ENCODE results near the gene PCSK2. TPM values are rescaled to one million over a fixed set of nuclear protein-coding genes. Genes with fewer than 3 reads are reported as not detected.

Gene PCSK2
- total RNA-seq, 4 donors from 2014 or later: under 0.01 to 0.18 (median 0.18) TPM; not detected in 1

GRCh38 chr20:17508756-17509155 lies 281.9 kb downstream of the PCSK2 start:
- no peak for TF ChIP-seq POLR2A (IDR thresholded peaks at IDR 0.05)
- TF ChIP-seq CTCF (IDR thresholded peaks at IDR 0.05): no peak
- Histone ChIP-seq H3K9me3 (no peaks in the 10 kb centered on the region), H3K36me3 (no peaks in the 10 kb centered on the region), H3K4me1 (peaks cover 11 to 27% (median 14%) of the 10 kb centered on the region in 3 donors), H3K4me3 (no peak overlapping the region), H3K27ac (no peak overlapping the region), H3K27me3 (no peaks in the 10 kb centered on the region)
- intact Hi-C loops (cut with DNase I): loop anchor here (10.0 kb wide), 2 partner anchors 106 to 386 kb away; no protein-coding TSS in a partner anchor
- no peak for DNase-seq
- WGBS, 2 donors: 93 to 95% methylated on average over 3 to 8 of the region's 18 CpGs

GRCh38 chr20:17510548-17510947 lies 283.7 kb downstream of the PCSK2 start:
- WGBS, 2 donors: 73 to 76% methylated on average over 4 of the region's 4 CpGs
- no peak for TF ChIP-seq POLR2A (IDR thresholded peaks at IDR 0.05)
- no peak for TF ChIP-seq CTCF (IDR thresholded peaks at IDR 0.05)

GRCh38 chr20:17511401-17511800 lies 284.6 kb downstream of the PCSK2 start:
- DNase-seq: no peak

More at GRCh38 chr20:17510548-17510947, 283.7 kb downstream of the PCSK2 start:
- Histone ChIP-seq H3K27ac (no peak overlapping the region), H3K4me3 (no peak overlapping the region), H3K27me3 (no peaks in the 10 kb centered on the region), H3K36me3 (no peaks in the 10 kb centered on the region), H3K4me1 (peaks cover 6 to 14% (median 8%) of the 10 kb centered on the region in 3 donors), H3K9me3 (no peaks in the 10 kb centered on the region)
- DNase-seq: no peak
- intact Hi-C loops (cut with DNase I): no loop called here

GRCh38 chr20:17513939-17514338 lies 287.1 kb downstream of the PCSK2 start:
- DNase-seq: no peak
- no peak overlapping the region for H3K27ac ChIP-seq
- no peaks in the 10 kb centered on the region for H3K4me1 ChIP-seq
- H3K9me3 ChIP-seq: no peaks in the 10 kb centered on the region
- WGBS, 2 donors: 83 to 100% methylated on average over 1 to 2 of the region's 2 CpGs
- no peak overlapping the region for H3K4me3 ChIP-seq
- H3K27me3 ChIP-seq: no peaks in the 10 kb centered on the region
- no peaks in the 10 kb centered on the region for H3K36me3 ChIP-seq
- TF ChIP-seq POLR2A (IDR thresholded peaks at IDR 0.05) (no peak), CTCF (IDR thresholded peaks at IDR 0.05) (no peak)
- intact Hi-C loops (cut with DNase I): no loop called here

More at GRCh38 chr20:17511401-17511800, 284.6 kb downstream of the PCSK2 start:
- no peak overlapping the region for H3K27ac ChIP-seq
- peaks cover 0 to 6% (median 0%) of the 10 kb centered on the region in 3 donors for H3K4me1 ChIP-seq
- H3K36me3 ChIP-seq: no peaks in the 10 kb centered on the region
- intact Hi-C loops (cut with DNase I): no loop called here
- WGBS, 2 donors: 72 to 78% methylated on average over 6 of the region's 6 CpGs
- H3K27me3 ChIP-seq: no peaks in the 10 kb centered on the region
- H3K9me3 ChIP-seq: no peaks in the 10 kb centered on the region
- no peak for TF ChIP-seq CTCF (IDR thresholded peaks at IDR 0.05)
- TF ChIP-seq POLR2A (IDR thresholded peaks at IDR 0.05): no peak
- H3K4me3 ChIP-seq: no peak overlapping the region

GRCh38 chr20:17515053-17515452 lies 288.2 kb downstream of the PCSK2 start:
- Histone ChIP-seq H3K27me3 (no peaks in the 10 kb centered on the region), H3K36me3 (no peaks in the 10 kb centered on the region), H3K4me1 (no peaks in the 10 kb centered on the region), H3K9me3 (no peaks in the 10 kb centered on the region), H3K4me3 (no peak overlapping the region), H3K27ac (no peak overlapping the region)
- TF ChIP-seq CTCF (IDR thresholded peaks at IDR 0.05) (no peak), POLR2A (IDR thresholded peaks at IDR 0.05) (no peak)
- 82 to 88% methylated on average over 3 of the region's 3 CpGs for WGBS, 2 donors
- intact Hi-C loops (cut with DNase I): no loop called here
- no peak for DNase-seq

All from esophagus squamous epithelium (tissue), 5 donors.